ENCODE results near the gene CHST13.

DNA sequence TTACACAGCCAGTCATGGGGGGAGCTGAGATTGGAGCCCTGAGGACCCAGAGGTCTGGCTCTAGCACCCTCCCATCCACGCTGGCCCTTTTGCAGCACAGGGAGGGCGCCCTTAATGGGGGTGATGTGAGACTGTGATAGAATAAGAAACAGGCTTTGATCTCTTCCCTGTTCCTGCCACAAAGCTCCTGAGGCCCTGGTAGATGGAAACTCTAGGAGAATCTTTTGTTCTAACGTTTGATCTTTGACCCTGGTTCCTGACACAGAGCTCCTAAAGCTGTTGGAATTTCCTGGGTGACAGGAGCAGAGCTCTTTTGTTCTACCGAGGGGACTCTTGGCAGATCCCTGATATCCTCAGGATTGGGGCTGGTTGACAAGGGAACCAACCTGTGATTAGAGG, 5.2 kb upstream of the CHST13 start:
- TF ChIP-seq, protein P1, sequence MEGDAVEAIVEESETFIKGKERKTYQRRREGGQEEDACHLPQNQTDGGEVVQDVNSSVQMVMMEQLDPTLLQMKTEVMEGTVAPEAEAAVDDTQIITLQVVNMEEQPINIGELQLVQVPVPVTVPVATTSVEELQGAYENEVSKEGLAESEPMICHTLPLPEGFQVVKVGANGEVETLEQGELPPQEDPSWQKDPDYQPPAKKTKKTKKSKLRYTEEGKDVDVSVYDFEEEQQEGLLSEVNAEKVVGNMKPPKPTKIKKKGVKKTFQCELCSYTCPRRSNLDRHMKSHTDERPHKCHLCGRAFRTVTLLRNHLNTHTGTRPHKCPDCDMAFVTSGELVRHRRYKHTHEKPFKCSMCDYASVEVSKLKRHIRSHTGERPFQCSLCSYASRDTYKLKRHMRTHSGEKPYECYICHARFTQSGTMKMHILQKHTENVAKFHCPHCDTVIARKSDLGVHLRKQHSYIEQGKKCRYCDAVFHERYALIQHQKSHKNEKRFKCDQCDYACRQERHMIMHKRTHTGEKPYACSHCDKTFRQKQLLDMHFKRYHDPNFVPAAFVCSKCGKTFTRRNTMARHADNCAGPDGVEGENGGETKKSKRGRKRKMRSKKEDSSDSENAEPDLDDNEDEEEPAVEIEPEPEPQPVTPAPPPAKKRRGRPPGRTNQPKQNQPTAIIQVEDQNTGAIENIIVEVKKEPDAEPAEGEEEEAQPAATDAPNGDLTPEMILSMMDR (IDR thresholded peaks at IDR 0.05 in 2 of 3, conservative IDR thresholded peaks at IDR 0.05 in 1 of 3; ENCODE audit: borderline replicate concordance in 1 of 3, insufficient read depth in 1 of 3, low read depth in 2 of 3, low read length in 2 of 3), result no peak
- TF ChIP-seq POLR2AphosphoS5 (IDR thresholded peaks at IDR 0.05; ENCODE audit: low read depth, low read length), result no peak
- no peak for TF ChIP-seq POLR2A (IDR thresholded peaks at IDR 0.05; ENCODE audit: borderline replicate concordance, extremely low read depth, insufficient read depth, insufficient read length)
- TF ChIP-seq, protein P2, sequence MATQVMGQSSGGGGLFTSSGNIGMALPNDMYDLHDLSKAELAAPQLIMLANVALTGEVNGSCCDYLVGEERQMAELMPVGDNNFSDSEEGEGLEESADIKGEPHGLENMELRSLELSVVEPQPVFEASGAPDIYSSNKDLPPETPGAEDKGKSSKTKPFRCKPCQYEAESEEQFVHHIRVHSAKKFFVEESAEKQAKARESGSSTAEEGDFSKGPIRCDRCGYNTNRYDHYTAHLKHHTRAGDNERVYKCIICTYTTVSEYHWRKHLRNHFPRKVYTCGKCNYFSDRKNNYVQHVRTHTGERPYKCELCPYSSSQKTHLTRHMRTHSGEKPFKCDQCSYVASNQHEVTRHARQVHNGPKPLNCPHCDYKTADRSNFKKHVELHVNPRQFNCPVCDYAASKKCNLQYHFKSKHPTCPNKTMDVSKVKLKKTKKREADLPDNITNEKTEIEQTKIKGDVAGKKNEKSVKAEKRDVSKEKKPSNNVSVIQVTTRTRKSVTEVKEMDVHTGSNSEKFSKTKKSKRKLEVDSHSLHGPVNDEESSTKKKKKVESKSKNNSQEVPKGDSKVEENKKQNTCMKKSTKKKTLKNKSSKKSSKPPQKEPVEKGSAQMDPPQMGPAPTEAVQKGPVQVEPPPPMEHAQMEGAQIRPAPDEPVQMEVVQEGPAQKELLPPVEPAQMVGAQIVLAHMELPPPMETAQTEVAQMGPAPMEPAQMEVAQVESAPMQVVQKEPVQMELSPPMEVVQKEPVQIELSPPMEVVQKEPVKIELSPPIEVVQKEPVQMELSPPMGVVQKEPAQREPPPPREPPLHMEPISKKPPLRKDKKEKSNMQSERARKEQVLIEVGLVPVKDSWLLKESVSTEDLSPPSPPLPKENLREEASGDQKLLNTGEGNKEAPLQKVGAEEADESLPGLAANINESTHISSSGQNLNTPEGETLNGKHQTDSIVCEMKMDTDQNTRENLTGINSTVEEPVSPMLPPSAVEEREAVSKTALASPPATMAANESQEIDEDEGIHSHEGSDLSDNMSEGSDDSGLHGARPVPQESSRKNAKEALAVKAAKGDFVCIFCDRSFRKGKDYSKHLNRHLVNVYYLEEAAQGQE (IDR thresholded peaks at IDR 0.05; ENCODE audit: low read depth), result no peak
- TF ChIP-seq ZNF274 (IDR thresholded peaks at IDR 0.05; ENCODE audit: low read depth, low read length), result no peak
- TF ChIP-seq EZH2 (IDR thresholded peaks at IDR 0.05), result no peak
- TF ChIP-seq RAD21 (IDR thresholded peaks at IDR 0.05; ENCODE audit: low read depth), result no peak
- no peak for TF ChIP-seq CEBPB (IDR thresholded peaks at IDR 0.05; ENCODE audit: low read depth)
- TF ChIP-seq ZFX (IDR thresholded peaks at IDR 0.05), result no peak
- TF ChIP-seq, protein P3, sequence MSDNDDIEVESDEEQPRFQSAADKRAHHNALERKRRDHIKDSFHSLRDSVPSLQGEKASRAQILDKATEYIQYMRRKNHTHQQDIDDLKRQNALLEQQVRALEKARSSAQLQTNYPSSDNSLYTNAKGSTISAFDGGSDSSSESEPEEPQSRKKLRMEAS (IDR thresholded peaks at IDR 0.05), result no peak
- TF ChIP-seq SIN3A (IDR thresholded peaks at IDR 0.05; ENCODE audit: low read depth), result no peak

All from HCT116 (cell line).